Stimulated activated CD8-positive, alpha-beta memory T cell treated with anti-CD3 and anti-CD28 coated beads, Interleukin-4, amount 100 ng/mL, for 1 hour (primary cell): ENCODE measurements around the gene FSTL5.
"Not testable (repeated sequence)": the region's sequence is repeated elsewhere in the genome, so short reads cannot be mapped to it uniquely, and the experiment has no call there.

ENCODE experiments used
- DNase-seq, 2 donors: peaks; one replicate each; pipeline ENCODE4 v3.0.0-alpha.2; 2020; ENCODE audit warnings: low read depth in 2 of 2, low spot score in 1 of 2

The FSTL5 gene

GRCh38 chr4:162103908-162104307 is 59.9 kb downstream of the FSTL5 start:
- DNase-seq: not testable (repeated sequence)

- DNase-seq: no peak
Measured at GRCh38 chr4:162102713-162103112, 61.1 kb downstream of the FSTL5 start.

GRCh38 chr4:162101337-162101736 is 62.5 kb downstream of the FSTL5 start:
- no peak for DNase-seq

GRCh38 chr4:162075726-162076125 is 88.1 kb downstream of the FSTL5 start:
- no peak for DNase-seq

GRCh38 chr4:162061214-162061613 is 102.6 kb downstream of the FSTL5 start:
- DNase-seq: no peak

GRCh38 chr4:162059656-162060055 is 104.1 kb downstream of the FSTL5 start:
- DNase-seq: no peak

- DNase-seq: no peak
Measured at GRCh38 chr4:162056990-162057389, 106.8 kb downstream of the FSTL5 start.

- no peak for DNase-seq
Measured at GRCh38 chr4:162046135-162046534, 117.7 kb downstream of the FSTL5 start.

- no peak for DNase-seq
Measured at GRCh38 chr4:162038112-162038511, 125.7 kb downstream of the FSTL5 start.

- DNase-seq: no peak
Measured at GRCh38 chr4:162017863-162018262, 145.9 kb downstream of the FSTL5 start.

GRCh38 chr4:162016991-162017390 is 146.8 kb downstream of the FSTL5 start:
- DNase-seq: no peak

- no peak for DNase-seq
Measured at GRCh38 chr4:162016219-162016618, 147.6 kb downstream of the FSTL5 start.

- no peak for DNase-seq
Measured at GRCh38 chr4:162015090-162015489, 148.7 kb downstream of the FSTL5 start.

GRCh38 chr4:162011089-162011488 is 152.7 kb downstream of the FSTL5 start:
- DNase-seq: no peak

GRCh38 chr4:162010362-162010761 is 153.4 kb downstream of the FSTL5 start:
- no peak for DNase-seq

- no peak for DNase-seq
Measured at GRCh38 chr4:161992317-161992716, 171.5 kb downstream of the FSTL5 start.

- DNase-seq: no peak
Measured at GRCh38 chr4:161991811-161992210, 172.0 kb downstream of the FSTL5 start.

GRCh38 chr4:161990721-161991120 is 173.1 kb downstream of the FSTL5 start:
- no peak for DNase-seq

- no peak for DNase-seq
Measured at GRCh38 chr4:161988946-161989345, 174.9 kb downstream of the FSTL5 start.

- no peak for DNase-seq
Measured at GRCh38 chr4:161987611-161988010, 176.2 kb downstream of the FSTL5 start.

- no peak for DNase-seq
Measured at GRCh38 chr4:161952382-161952781, 211.4 kb downstream of the FSTL5 start.

GRCh38 chr4:161949946-161950725 is 213.7 kb downstream of the FSTL5 start:
- DNase-seq: no peak
